ENCODE results near the gene ACTL10. TPM values are rescaled to one million over a fixed set of nuclear protein-coding genes. Genes with fewer than 3 reads are reported as not detected.

The ACTL10 gene
- total and polyA plus RNA-seq, 2 of the 13 experiments (the other 11 are each of a cell fraction or from before 2014, with no cell fraction given) = not detected

- TF ChIP-seq ZNF687 (CRISPR knock-in tag; IDR thresholded peaks at IDR 0.05) (peak; percentile 94), HMG20A (CRISPR knock-in tag; IDR thresholded peaks at IDR 0.05; ENCODE audit: borderline replicate concordance) (no peak; the same call in 1 of the 2 replicates), ZNF740 (CRISPR knock-in tag; IDR thresholded peaks at IDR 0.05) (peak; percentile 69; the same call in 1 of the 2 replicates), ARID5B (CRISPR knock-in tag; IDR thresholded peaks at IDR 0.05) (peak; percentile 90), ZNF431 (CRISPR knock-in tag; IDR thresholded peaks at IDR 0.05; ENCODE audit: borderline replicate concordance, low read depth) (peak; percentile 91; the same call in 1 of the 2 replicates), SOX6 (IDR thresholded peaks at IDR 0.05) (no peak), SOX6 (CRISPR knock-in tag; IDR thresholded peaks at IDR 0.05) (peak; percentile 99), RBM22 (optimal IDR thresholded peaks at IDR 0.05; ENCODE audit: low read length) (no peak), ZNF180 (CRISPR knock-in tag; IDR thresholded peaks at IDR 0.05; ENCODE audit: borderline replicate concordance, low read depth) (no peak), FOXK2 (IDR thresholded peaks at IDR 0.05) (peak; percentile 48; the same call in 1 of the 2 replicates), ZNF382 (CRISPR knock-in tag; IDR thresholded peaks at IDR 0.05; ENCODE audit: borderline replicate concordance) (no peak), TRIM24 (CRISPR knock-in tag; IDR thresholded peaks at IDR 0.05) (peak; percentile 68; the same call in 1 of the 2 replicates), ZNF737 (CRISPR knock-in tag; IDR thresholded peaks at IDR 0.05; ENCODE audit: borderline replicate concordance) (no peak), ZNF609 (CRISPR knock-in tag; IDR thresholded peaks at IDR 0.05; ENCODE audit: borderline replicate concordance) (peak; percentile 95), HHEX (CRISPR knock-in tag; IDR thresholded peaks at IDR 0.05) (peak; percentile 44; the same call in 1 of the 2 replicates)
These were observed 35.1 kb downstream of the ACTL10 start (continued) for GRCh38 chr20:33701629-33702450.
